Eye (tissue), 1 donor: ENCODE data around the gene ABCC5.
"Not testable (repeated sequence)": the region's sequence is repeated elsewhere in the genome, so short reads cannot be mapped to it uniquely, and the experiment has no call there.

Experiments
- DNase-seq: peaks from one replicate; pipeline ENCODE4 v3.0.0-alpha.2; 2015

ABCC5 gene

GRCh38 chr3:183884097-183884426 is 133.6 kb downstream of the ABCC5 start:
- no peak for DNase-seq

GRCh38 chr3:183883291-183884096 is 134.2 kb downstream of the ABCC5 start:
- no peak for DNase-seq

DNA sequence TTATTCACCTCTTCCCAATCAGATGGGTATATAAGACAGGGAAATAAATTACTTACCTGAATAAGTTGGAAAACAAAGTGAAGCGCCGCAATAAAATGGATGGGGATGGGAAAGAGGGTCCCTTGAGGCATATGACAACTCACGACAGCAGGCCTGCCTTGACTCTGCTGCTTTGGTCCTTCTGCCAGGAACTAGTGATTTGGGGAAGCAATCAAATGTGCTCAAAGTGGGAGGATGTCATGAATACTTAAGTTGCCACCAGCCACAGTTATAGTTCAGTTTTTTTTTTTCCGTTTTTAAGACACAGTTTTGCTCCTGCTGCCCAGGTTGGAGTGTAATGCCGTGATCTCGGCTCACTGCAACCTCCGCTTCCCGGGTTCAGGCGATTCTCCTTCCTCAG is 137.6 kb downstream of the ABCC5 start:
- DNase-seq: no peak

DNA sequence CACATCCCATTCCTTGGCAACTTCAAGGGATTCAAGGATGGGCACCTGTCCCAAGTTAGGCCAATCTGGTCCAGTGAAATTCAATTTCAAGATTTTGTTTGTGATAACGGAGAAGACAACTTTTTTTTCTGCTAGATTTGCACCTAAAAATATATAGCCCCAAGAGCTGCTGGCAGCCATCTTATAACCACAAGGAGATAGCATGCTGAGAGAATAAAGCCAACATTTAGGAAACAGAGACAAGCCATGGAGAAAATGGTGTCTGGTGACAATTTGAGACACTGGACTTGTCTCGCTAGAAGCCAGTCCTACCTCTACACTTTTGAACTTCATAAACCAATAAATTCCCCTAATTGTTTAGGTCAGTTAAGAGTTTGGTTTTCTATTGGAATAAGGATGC is 138.4 kb downstream of the ABCC5 start:
- no peak for DNase-seq

GRCh38 chr3:183878071-183878470 is 139.6 kb downstream of the ABCC5 start:
- no peak for DNase-seq

GRCh38 chr3:183877227-183877626 is 140.5 kb downstream of the ABCC5 start:
- not testable (repeated sequence) for DNase-seq

DNA sequence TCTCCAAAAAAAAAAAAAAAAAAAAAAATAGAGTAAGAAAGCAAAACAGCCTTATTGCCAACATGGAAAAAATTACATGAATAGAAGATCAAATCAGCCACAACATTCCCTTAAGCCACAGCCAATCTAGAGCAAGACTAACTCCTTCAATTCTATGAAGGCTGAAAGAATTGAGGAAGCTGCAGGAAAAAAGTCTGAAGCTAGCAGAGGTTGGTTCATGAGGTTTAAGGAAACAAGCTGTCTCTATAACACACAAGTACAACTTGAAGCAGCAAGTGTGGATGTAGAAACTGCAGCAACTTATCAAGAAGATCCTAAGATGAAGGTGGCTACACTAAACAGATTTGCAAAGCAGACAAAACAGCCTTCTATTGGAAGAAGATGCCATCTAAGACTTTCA is 142.3 kb downstream of the ABCC5 start:
- no peak for DNase-seq

DNA sequence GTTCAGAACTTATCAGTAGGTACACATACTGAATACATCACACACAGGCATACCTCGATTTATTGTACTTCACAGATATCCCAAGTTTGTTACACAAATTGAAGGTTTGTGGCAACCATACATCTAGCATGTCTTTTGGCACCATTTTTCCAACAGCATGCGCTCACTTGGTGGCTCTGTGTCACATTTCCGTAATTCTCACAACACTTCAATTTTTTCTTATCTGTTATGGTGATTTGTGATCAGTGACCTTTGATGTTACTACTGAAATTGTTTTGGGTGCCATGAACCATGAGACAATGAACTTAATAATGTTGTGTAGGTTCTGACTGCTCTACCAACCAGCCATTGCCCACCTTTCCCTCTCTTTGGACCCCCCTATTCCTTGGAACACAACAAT is 143.8 kb downstream of the ABCC5 start:
- no peak for DNase-seq

GRCh38 chr3:183871541-183871940 is 146.1 kb downstream of the ABCC5 start:
- DNase-seq: no peak

DNA sequence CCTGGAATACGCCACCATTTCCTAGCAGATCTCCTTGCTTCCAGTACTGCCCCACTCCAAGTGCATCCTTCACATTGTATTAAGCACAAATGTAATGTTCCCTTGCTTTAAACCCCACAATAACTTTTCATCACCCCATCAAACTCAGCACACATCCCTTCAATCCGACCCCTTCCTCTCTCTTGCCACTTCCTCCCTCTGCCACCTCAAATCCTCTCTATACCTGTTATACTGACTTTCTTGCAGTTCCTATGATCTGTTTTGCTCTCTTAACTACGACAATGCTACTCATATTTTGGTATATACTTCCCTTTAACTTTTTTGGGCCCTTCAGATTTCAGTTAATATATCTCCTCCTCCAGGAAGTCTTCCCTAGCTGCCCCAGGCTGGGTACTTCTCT is 147.1 kb downstream of the ABCC5 start:
- no peak for DNase-seq
